Measurements from ENCODE around the gene PSME4. TPM values are rescaled to one million over a fixed set of nuclear protein-coding genes. Genes with fewer than 3 reads are reported as not detected.
"Not testable (repeated sequence)": the region's sequence is repeated elsewhere in the genome, so short reads cannot be mapped to it uniquely, and the experiment has no call there.

PSME4 gene
- total RNA-seq, 1 donor from 2014 or later = 43.3 TPM

GRCh38 chr2:53964987-53965687 lies 5.7 kb downstream of the PSME4 start:
- ATAC-seq = no peak

GRCh38 chr2:53964257-53964952 lies 6.4 kb downstream of the PSME4 start:
- no peak for ATAC-seq

GRCh38 chr2:53961478-53962216 lies 9.1 kb downstream of the PSME4 start:
- ATAC-seq = peak; percentile 37

DNA sequence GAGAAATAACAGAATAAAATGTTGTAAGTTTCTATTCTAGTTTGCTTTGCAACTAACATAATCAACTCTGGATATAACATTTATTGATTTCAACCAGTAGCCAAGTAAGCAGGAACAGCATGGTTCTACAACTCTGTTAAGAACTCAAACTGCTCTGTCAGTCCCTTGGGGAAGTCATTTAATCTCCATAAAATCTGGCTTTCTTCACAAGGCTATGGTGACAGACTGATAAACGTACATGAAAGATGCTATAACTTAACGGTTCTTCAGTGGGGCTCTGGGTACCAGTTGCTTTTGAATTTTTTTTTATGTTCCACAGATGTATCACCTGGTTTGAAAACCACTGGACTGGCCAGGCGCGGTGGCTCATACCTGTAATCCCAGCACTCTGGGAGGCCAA lies 10.3 kb downstream of the PSME4 start:
- no peak for ATAC-seq

- no peak for ATAC-seq
Observed at GRCh38 chr2:53958443-53958842, 12.3 kb downstream of the PSME4 start.

DNA sequence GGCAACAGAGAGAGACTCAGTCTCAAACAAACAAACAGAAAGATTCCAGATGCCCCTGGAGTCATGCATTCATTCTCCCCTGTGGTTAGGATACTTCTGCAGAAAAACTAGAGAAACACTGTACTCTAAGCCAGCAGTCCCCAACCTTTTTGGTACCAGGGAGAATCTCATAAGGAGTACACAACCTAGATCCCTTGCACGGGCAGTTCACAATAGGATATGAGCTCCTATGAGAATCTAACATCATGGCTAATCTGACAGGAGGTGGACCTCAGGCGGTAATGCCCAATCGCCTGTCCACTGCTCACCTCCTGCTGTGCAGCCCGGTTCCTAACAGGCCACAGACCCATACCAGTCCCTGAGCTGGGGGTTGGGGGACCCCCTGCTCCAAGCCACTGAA lies 18.3 kb downstream of the PSME4 start:
- ATAC-seq = no peak

DNA sequence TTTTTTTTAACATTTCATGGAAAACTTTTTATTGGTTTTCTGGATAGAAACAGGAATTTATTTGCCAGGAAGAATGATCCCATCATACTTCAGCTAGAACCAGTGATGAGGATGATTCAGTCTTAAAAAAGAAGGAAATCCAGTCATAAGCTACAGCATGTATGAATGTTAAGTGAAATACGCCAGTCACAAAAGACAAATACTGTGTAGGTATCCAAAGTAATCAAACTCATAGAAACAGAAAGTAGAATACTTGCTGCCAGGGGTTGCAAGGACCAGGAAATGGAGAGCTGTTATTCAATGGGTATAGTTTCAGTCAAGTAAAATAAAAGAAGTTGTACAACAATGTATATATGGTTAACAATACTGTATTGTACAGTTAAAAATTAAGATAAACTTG lies 21.3 kb downstream of the PSME4 start:
- peak; percentile 53 for ATAC-seq

GRCh38 chr2:53945538-53945937 lies 25.3 kb downstream of the PSME4 start:
- ATAC-seq = no peak

GRCh38 chr2:53944542-53944941 lies 26.3 kb downstream of the PSME4 start:
- no peak for ATAC-seq

DNA sequence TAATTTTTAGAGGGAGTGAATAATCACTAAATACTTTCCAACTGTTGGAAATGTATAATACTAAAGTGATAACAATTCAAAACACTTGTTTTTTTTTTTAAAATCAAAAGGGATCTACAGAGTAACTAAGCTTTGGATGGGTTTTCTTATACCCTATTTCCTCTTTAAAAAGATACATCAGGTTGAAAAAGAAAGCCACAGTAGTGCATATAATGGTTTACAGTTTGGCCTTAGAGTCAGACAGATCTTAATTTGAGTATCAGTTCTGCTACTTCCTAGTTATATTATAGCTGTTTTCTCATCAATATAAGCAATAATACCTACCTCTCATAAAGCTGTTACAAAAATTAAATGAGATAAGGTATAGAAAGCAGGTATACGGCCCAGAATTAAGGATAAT lies 28.5 kb downstream of the PSME4 start:
- ATAC-seq = no peak

DNA sequence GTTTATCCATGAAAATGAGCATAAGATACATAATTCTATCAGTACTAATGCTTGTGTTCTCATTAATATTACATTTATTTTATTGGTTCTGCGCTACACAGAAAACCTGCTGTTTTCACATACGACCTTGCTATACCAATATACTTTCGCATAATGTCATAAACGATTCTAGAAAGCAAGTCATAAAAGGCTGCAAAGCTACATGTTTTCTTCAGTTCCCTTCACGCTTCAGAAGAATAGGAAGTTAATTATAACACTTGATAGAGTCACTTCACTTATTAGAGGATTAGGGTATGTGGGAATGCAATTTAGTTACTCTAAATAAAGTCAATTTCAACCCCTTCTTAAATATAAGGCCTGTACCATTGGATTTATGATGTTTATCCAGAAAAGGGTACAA lies 29.0 kb downstream of the PSME4 start:
- no peak for ATAC-seq

- no peak for ATAC-seq
Observed at GRCh38 chr2:53939656-53940055, 31.1 kb downstream of the PSME4 start.

DNA sequence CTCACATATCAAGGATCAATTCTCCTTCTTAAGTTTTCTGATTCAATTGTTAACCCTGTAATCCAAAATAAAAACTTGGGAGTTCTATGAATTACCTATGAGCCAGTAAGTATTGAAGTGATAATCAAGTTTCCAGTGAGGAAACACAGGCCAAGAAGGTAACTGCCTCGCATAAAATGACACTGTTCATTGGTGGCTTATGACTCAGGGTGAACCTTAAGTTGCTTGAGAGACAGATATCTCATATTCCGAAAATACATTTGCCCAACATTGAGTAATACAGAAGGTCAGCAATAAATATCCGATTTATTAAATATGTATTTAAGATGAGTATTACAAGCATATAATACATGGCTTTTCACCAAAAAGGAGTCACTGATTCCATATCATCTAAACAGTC lies 31.9 kb downstream of the PSME4 start:
- ATAC-seq = no peak

DNA sequence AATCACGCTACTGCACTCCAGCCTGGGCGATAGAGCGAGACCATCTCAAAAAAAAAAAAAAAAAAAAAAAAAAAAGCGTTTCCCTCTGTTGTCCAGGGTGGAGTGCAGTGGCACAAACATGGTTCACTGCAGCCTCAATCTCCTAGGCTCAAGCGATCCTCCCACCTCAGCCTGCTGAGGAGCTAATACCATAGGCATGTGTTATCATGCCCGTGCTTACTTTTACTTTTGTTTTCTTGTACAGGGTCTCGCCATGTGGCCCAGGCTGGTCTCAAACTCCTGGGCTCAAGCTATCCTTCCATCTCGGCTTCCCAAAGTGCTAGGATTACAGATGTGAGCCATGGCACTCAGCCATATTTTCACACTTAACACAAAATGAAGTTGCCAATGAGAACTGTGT lies 37.5 kb downstream of the PSME4 start:
- no peak for ATAC-seq

DNA sequence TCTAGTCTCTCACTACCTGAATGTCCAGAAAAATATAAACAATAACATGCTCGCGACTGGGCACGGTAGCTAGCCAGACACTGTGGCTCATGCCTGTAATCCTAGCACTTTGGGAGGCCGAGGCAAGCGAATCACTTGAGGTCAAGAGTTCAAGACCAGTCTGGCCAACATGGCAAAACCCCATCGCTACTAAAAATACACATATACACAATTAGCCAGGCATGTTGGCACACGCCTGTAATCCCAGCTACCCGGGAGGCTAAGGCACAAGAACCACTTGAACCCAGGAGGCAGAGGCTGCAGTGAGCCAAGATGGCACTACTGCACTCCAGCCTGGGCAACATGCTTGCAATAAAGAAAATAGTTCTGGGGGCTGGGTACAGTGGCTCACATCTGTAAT lies 44.5 kb downstream of the PSME4 start:
- ATAC-seq = not testable (repeated sequence)

GRCh38 chr2:53913721-53914120 lies 57.1 kb downstream of the PSME4 start:
- no peak for ATAC-seq

DNA sequence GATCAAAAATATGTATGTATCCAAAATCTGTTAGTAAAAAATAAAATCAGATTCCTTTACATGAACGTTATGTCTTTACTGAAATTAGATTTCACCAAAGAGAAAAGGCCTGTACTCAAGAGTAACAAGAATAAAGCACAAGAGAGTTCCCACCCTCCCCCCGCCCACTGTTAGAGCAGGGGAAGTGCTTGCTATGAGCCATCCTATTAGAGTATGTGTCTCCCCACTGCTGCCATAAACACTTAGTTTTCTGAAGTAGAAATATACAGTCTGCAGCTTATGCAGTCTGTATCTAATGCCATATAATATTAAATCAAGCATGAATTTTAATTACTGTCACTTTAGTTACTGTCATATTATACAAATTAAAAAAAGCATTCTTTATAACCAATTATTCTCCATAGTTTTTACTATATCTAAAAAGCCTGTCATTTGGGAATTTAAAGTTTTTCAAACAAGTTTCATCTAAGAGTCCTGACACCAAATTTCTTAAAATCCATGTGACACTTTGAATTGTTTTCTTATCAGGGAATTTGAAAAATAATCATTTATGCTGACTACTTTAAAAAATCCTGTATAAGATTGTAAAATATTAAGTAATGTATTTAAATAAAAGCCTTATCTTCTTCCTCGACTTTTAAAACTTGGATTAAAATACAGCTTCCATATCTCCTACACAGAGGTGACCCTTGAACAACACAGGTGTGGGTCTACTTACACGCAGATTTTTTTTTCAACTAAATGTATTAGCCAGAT lies 59.2 kb downstream of the PSME4 start:
- no peak for ATAC-seq

DNA sequence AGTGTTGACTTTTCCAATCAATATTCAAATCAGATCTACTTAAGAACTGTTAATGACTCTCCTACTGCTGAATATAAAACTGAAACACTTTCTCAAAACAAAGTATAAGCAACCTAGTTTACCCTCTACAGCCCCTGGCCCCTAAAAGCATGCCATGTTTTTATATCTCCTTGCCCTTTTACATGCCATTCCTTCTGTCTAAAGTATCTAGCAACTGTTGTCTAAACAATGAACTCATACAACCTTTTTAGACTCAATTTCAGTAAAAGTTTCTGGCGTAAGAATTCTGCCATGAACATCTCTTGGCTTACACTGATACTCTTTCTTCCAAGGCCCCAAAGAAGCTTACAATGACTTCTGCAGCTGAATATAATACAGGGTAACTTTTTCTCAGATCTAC lies 63.2 kb downstream of the PSME4 start:
- no peak for ATAC-seq

GRCh38 chr2:53905396-53905795 lies 65.4 kb downstream of the PSME4 start:
- no peak for ATAC-seq

DNA sequence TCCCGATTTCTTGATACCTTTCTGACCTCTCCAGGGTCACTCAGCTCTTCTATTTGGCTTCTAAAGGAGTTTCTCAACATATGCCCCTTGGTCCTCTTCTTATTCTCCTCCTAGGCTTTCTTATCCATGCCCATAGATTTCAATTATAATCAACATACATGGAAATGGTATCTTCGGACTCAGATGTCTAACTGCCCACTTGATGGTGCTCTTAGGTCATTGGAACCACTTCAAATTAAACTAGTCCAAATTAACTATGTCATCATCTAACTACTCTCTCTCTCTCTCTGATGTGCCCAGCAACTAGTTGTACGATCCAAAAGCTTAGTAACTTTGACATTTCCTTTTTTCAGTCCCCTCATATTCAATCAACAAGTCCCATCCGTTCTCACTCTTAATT lies 67.8 kb downstream of the PSME4 start:
- no peak for ATAC-seq

DNA sequence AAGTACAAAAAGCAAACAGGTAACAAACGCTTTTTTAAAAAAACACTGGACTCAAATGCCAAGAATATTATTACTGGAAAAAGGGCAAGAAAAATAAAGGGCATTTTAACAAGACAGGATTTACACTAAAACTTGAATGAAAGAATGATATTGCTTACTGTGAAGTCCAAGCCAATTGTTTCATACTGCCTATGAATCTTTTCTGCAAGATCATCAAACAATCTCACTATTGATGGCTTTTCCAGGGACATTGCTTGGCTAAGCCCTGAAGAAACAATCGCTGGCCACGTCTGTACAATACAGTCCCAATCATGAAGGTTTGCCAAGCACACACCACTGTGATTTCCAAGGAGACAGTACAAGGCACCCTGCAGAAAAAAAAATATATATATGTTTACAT lies 69.6 kb downstream of the PSME4 start:
- no peak for ATAC-seq

GRCh38 chr2:53896864-53897263 lies 73.9 kb downstream of the PSME4 start:
- peak; percentile 96 for ATAC-seq
